AG09309 (cell line): ENCODE measurements around the gene DHRS2.

Experiments used
- DNase-seq: peaks from one replicate; pipeline ENCODE4 v3.0.0-alpha.2; 2010; ENCODE audit warnings: low read depth
- H3K4me3 ChIP-seq: 2 replicates; pipeline ENCODE4 v1.5.1; 2011; ENCODE audit warnings: mild to moderate bottlenecking, low read depth, low read length, moderate library complexity; ENCODE audit not compliant: control insufficient read depth
- CTCF ChIP-seq: IDR thresholded peaks from 2 replicates; pipeline ENCODE4 v1.5.1; 2011; ENCODE audit warnings: mild to moderate bottlenecking, low read depth, low read length, inconsistent platforms; ENCODE audit not compliant: insufficient read depth, control insufficient read depth; ENCODE audit errors: missing control alignments

Gene DHRS2

GRCh38 chr14:23612802-23613201 lies 23.4 kb upstream of the DHRS2 start:
- TF ChIP-seq CTCF, result no peak
- DNase-seq, result no peak
- no peak overlapping the region for H3K4me3 ChIP-seq

DNA sequence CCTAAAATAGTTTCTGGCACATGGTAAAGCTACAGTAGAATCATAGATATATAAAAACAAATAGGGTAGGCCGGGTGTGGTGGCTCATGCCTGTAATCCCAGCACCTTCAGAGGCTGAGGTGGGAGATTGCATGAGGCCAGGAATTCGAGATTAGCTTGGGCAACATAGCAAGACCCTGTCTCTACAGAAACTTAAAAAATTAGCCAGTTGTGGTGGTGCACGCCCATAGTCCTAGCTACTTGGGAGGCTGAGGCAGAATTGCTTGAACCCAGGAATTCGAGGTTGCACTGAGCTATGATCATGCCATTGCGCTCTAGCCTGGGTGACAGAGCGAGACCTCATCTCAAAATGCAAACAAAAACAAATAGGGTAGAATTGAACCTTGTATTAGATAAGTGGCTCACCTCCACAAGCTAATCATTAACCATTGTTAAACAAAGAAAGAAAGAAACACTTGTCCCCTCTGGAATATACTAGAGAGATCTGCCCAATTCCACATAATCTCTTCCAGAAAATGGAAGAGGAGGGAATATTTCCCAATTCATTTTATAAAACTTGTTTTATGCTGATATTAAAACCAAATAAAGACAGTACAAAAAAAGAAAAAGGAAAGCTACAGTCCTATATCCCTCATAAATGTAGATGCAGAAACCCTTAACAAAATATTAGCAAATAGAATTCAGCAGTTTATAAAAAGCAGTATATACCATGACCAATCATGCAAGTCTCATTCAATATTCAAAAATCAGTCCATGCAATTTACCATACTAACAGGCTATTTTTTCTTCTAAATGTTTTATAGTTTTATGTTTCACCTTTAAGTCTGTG lies 22.7 kb upstream of the DHRS2 start:
- DNase-seq, result no peak
- TF ChIP-seq CTCF, result no peak

DNA sequence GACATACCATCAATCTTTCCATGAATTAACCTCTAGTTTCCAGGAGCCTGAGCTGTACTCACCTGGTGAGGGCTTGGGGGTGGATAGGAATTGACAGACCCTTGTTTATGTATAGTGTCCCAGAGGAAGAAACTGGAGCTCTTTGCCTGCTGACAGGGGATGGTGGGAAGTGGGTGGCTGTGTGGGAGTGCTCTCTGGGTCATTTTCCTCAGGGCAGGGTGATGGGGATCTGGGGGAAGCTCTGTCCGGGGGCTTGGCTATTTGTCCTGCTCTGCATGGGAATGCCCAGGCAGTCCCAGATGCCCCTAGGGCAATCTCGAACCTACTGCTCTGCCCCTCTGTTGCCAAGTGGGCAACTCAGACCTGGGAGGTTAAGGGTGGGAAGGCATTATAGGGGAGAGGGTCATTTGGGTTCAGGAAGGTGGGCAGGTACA lies 21.8 kb upstream of the DHRS2 start:
- H3K4me3 ChIP-seq, result no peak overlapping the region
- DNase-seq, result no peak
- TF ChIP-seq CTCF, result no peak

More for the DNA sequence above, 22.7 kb upstream of the DHRS2 start:
- no peak overlapping the region for H3K4me3 ChIP-seq

DNA sequence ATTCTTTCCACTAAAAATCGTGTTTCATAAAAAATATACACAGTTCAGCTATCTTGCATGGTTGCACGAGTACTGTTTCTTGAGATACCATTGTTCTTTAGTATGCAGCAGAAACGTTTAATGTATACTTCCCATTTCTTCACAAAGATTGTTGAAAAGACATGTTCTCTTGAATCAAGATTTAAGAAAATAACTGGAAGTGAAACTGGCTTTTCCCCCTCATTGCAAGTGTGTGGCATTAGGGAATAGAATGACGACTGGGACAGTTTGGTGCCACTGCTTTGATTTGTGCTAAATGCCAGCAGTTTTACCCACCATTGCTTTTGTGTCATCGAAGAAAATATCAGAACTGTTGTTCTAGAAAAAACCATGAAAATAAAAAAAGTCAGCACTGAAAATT lies 20.3 kb upstream of the DHRS2 start:
- no peak for DNase-seq
- H3K4me3 ChIP-seq, result no peak overlapping the region
- no peak for TF ChIP-seq CTCF

DNA sequence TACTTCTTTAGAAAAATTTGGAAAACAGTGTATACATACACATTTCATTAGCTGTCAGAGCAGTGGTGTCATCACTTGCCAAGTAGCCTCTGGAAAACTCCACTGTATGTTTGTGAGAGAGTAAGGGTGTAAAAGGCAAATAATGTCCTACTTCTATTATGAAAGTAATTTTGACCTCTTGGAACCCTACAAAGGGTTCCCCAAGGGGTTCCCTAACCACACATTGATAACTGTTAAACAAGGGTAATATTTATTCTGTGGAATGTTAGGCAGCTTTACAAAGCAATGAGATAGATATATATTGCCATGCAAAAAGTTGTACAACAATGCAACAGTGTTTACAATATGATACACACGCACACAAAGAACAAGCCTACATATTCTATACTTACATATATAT lies 18.6 kb upstream of the DHRS2 start:
- no peak for TF ChIP-seq CTCF
- DNase-seq, result no peak
- no peak overlapping the region for H3K4me3 ChIP-seq

DNA sequence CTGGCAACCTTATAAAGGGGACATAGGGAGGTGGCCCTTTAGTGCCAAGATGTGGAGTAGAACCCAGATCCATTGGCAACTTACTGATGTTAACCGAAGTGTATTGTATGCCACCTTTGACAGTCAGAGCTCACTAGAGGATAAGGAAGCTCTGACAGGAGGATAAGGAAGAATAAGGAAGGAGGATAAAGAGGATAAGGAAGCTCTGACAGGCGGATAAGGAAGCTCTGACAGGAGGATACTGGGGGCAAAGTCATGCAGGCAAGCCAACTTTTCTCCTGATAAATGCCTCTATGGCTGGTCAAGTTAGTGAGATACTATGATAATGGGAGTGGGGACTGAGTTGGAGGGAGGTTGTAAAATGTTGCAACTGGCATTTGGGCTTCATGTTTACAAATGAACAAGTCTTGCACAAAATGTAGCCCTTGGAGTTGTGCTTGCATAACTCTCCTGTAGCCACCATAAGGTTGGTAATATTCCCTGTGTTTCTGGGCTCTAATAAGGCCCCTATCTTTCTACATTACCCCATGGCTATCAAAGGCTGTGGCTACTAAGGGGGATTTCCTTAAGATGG lies 17.7 kb upstream of the DHRS2 start:
- no peak for DNase-seq
- no peak overlapping the region for H3K4me3 ChIP-seq
- TF ChIP-seq CTCF, result no peak
